Mesendoderm (in vitro differentiated cells): ENCODE measurements around the gene PCNT.

Experiments
- DNase-seq: peaks from one replicate; pipeline ENCODE4 v3.0.0; 2013
- H2AK5ac ChIP-seq: 2 replicates; pipeline ENCODE4 v1.6.1; 2013; ENCODE audit warnings: low read length, inconsistent platforms
- H2BK120ac ChIP-seq: 2 replicates; pipeline ENCODE4 v1.6.1; 2013; ENCODE audit warnings: low read depth, mild to moderate bottlenecking, low read length, moderate library complexity, mixed read lengths
- H2BK15ac ChIP-seq: replicated peaks from 2 replicates; pipeline ENCODE4 v1.6.1; 2013; ENCODE audit warnings: low read depth, mild to moderate bottlenecking, moderate library complexity
- H2BK5ac ChIP-seq: 2 replicates; pipeline ENCODE4 v1.6.1; 2013; ENCODE audit warnings: low read length, inconsistent platforms
- H3K18ac ChIP-seq: 2 replicates; pipeline ENCODE4 v1.6.1; 2013; ENCODE audit warnings: mild to moderate bottlenecking, low read length, mixed read lengths
- H3K23ac ChIP-seq: one replicate; pipeline ENCODE4 v1.6.1; 2013; ENCODE audit warnings: low read length
- H3K27ac ChIP-seq: 2 replicates; pipeline ENCODE4 v1.5.1; 2013; ENCODE audit warnings: low read depth, mild to moderate bottlenecking, inconsistent platforms, low read length, moderate library complexity
- H3K27me3 ChIP-seq: 2 replicates; pipeline ENCODE4 v1.6.1; 2013; ENCODE audit warnings: low read length, control low read depth, mild to moderate bottlenecking, inconsistent platforms; ENCODE audit not compliant: insufficient read depth, poor library complexity
- H3K36me3 ChIP-seq: 2 replicates; pipeline ENCODE4 v1.6.1; 2013; ENCODE audit warnings: low read length, inconsistent platforms; ENCODE audit not compliant: control insufficient read depth, insufficient read depth
- H3K4ac ChIP-seq: one replicate; pipeline ENCODE4 v1.6.1; 2013; ENCODE audit warnings: low read depth, mild to moderate bottlenecking, low read length, moderate library complexity
- H3K4me1 ChIP-seq: 2 replicates; pipeline ENCODE4 v1.6.1; 2013; ENCODE audit warnings: low read depth, low read length, inconsistent platforms; ENCODE audit not compliant: control insufficient read depth
- H3K4me2 ChIP-seq: 2 replicates; pipeline ENCODE4 v1.6.1; 2013; ENCODE audit warnings: low read length
- H3K4me3 ChIP-seq: 2 replicates; pipeline ENCODE4 v1.5.1; 2013; ENCODE audit warnings: mild to moderate bottlenecking, low read length
- H3K56ac ChIP-seq: one replicate; pipeline ENCODE4 v1.6.1; 2013; ENCODE audit warnings: low read length
- H3K79me1 ChIP-seq: 2 replicates; pipeline ENCODE4 v1.6.1; 2013; ENCODE audit warnings: low read length, inconsistent platforms
- H3K79me2 ChIP-seq: 2 replicates; pipeline ENCODE4 v1.6.1; 2013; ENCODE audit warnings: mild to moderate bottlenecking, low read length; ENCODE audit not compliant: control insufficient read depth, insufficient read depth
- H3K9ac ChIP-seq: 2 replicates; pipeline ENCODE4 v1.6.1; 2013; ENCODE audit warnings: low read length, inconsistent platforms
- H4K5ac ChIP-seq: one replicate; pipeline ENCODE4 v1.6.1; 2013; ENCODE audit warnings: low read length
- H4K8ac ChIP-seq: one replicate; pipeline ENCODE4 v1.6.1; 2013; ENCODE audit warnings: low read depth, mild to moderate bottlenecking, control low read depth, low read length, moderate library complexity
- WGBS: extraction: QIAGEN DNeasy Blood & Tissue Kit; methylation state at CpG from one replicate; pipeline ENCODE4 v1.1.7; 2013; ENCODE audit warnings: low lambda C conversion rate, missing lambda C conversion rate; ENCODE audit not compliant: insufficient coverage; ENCODE audit errors: extremely low coverage; 5-methylcytosine and 5-hydroxymethylcytosine counted together

Gene PCNT

DNA sequence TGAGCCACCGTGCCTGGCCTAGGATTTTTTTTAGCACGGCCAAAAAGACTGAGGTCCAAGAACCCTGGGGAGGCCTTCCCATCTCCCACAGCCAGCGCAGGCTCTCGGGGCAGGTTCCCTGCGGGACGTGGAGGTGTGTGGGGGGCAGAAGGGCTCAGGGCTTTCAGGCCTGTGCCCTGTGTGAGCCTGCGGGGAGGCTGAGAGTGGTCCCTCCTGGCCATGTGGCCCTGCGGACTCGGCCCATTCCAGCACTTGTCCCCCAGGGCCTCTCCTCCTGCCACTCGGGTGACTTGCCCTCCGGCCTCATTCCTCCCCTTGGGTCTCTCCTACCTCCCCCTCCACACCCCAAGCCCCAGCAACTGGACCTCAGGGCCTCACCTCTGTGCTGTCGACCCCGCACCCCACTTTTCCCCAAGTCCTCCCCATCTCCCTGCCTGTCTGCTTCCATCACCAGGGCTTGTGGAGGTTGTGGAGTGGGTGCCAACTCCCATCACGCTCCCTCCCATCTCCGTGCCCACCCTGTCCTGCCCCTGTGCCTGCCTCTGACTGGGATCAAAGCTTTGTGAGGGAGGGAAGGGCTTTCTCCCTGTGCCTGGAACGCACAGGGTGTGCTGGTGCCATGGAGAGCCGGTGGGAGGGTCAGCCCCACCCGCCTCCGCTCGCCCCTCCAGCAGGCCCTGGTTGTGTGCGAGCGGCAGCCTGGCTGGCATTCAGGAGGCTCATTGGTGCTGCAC is 102.5 kb downstream of the PCNT start:
- H3K4ac ChIP-seq = no peak overlapping the region
- H2AK5ac ChIP-seq = no peak overlapping the region
- H2BK5ac ChIP-seq = no peak overlapping the region
- no peak overlapping the region for H3K9ac ChIP-seq
- no peak overlapping the region for H3K4me3 ChIP-seq
- H3K79me1 ChIP-seq = no peaks in the 10 kb centered on the region
- H3K56ac ChIP-seq = no peak overlapping the region
- H2BK120ac ChIP-seq = no peak overlapping the region
- no peak for DNase-seq
- H4K8ac ChIP-seq = no peak overlapping the region
- H3K4me2 ChIP-seq = no peak overlapping the region
- no peak overlapping the region for H3K23ac ChIP-seq
- peaks cover 3% of the 10 kb centered on the region for H3K36me3 ChIP-seq
- WGBS = no CpG with 5 or more reads among the region's 22 CpGs
- no peaks in the 10 kb centered on the region for H3K27me3 ChIP-seq
- no peak overlapping the region for H2BK15ac ChIP-seq
- H3K79me2 ChIP-seq = no peaks in the 10 kb centered on the region
- H3K18ac ChIP-seq = no peak overlapping the region
- no peak overlapping the region for H4K5ac ChIP-seq
- H3K27ac ChIP-seq = no peak overlapping the region
- no peaks in the 10 kb centered on the region for H3K4me1 ChIP-seq

DNA sequence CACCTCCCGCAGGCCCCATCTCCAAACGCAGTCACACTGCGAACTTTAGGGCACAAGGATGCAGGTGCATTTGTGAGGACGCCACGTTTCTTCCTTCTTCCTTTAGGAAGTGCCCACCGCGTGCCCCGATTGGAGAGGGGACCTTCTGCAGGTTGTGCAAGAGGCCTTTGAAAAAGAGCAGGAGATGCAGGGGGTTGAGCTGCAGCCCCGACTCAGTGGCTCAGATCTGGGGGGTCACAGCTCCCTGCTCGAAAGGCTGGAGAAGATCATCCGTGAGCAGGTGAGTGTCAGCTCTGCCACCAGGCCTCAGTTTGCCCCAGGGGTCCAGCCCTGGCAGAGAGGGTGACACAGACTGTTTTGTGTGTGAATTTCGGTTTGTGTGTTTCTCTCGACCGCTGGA is 103.6 kb downstream of the PCNT start:
- Histone ChIP-seq H3K36me3 (peaks cover 6% of the 10 kb centered on the region), H2BK15ac (no peak overlapping the region), H4K5ac (no peak overlapping the region), H4K8ac (no peak overlapping the region), H3K4me3 (no peak overlapping the region), H3K27ac (no peak overlapping the region), H3K56ac (no peak overlapping the region), H3K23ac (no peak overlapping the region), H2AK5ac (no peak overlapping the region), H3K27me3 (no peaks in the 10 kb centered on the region), H2BK120ac (no peak overlapping the region), H3K9ac (no peak overlapping the region), H3K4me2 (no peak overlapping the region), H3K18ac (no peak overlapping the region), H3K4me1 (no peaks in the 10 kb centered on the region), H2BK5ac (no peak overlapping the region), H3K79me2 (no peaks in the 10 kb centered on the region), H3K4ac (no peak overlapping the region), H3K79me1 (no peaks in the 10 kb centered on the region)
- no peak for DNase-seq
- WGBS = no CpG with 5 or more reads among the region's 14 CpGs

DNA sequence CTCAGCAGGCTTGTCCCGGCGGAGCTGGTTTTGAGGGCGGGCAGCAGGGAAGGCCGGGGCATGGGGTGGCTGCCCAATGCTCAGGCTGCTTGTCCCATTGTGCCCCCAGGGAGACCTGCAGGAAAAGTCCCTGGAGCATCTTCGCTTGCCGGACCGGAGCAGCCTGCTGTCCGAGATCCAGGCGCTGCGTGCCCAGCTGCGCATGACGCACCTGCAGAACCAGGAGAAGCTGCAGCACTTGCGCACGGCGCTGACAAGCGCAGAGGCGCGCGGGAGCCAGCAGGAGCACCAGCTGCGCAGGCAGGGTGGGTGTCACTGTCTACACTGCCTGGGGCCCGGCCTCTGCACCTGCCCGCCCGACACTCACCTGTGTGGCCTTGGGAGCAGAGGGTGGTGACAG is 104.3 kb downstream of the PCNT start:
- Histone ChIP-seq H2BK120ac (no peak overlapping the region), H3K27ac (no peak overlapping the region), H2BK5ac (no peak overlapping the region), H3K4me3 (no peak overlapping the region), H4K8ac (no peak overlapping the region), H2BK15ac (no peak overlapping the region), H3K36me3 (peaks cover 6% of the 10 kb centered on the region), H3K4me2 (no peak overlapping the region), H3K4ac (no peak overlapping the region), H3K27me3 (no peaks in the 10 kb centered on the region), H3K79me1 (no peaks in the 10 kb centered on the region), H4K5ac (no peak overlapping the region), H3K23ac (no peak overlapping the region), H3K79me2 (no peaks in the 10 kb centered on the region), H2AK5ac (no peak overlapping the region), H3K4me1 (no peaks in the 10 kb centered on the region), H3K18ac (no peak overlapping the region), H3K9ac (no peak overlapping the region), H3K56ac (no peak overlapping the region)
- no peak for DNase-seq
- no CpG with 5 or more reads among the region's 23 CpGs for WGBS

DNA sequence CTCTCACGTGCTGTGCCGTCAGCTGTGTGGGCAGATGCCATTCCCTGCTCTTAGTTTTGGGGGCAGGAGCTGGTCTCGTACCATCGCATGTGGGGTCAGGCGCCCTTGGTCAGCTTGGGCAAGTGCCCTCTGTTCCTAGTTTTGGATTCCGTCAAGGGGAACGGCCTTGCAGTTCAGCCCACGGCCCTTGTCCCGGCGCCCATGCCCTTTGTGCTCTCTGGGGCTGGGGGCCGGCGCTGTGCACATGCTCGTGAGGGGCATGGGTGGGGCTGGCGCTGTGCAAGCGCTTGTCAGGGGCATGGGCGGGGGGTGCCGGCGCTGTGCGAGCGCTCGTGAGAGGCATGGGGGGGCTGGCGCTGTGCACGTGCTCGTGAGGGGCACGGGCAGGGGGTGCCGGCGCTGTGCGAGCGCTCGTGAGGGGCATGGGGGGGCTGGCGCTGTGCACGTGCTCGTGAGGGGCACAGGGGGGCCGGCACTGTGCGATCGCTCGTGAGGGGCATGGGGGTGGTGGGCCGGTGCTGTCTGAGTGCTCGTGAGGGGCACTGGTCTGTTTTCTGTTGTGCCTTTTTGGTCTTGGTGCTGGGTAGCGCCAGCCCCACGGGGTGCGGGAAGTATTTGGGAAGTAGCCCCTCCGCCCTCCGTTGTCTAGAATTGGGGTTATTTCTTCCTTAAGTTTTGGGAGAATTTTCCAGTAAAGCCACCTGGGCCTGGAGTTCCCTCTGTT is 105.2 kb downstream of the PCNT start:
- WGBS = no CpG with 5 or more reads among the region's 44 CpGs
- Histone ChIP-seq H4K5ac (no peak overlapping the region), H3K56ac (no peak overlapping the region), H3K4me3 (no peak overlapping the region), H4K8ac (no peak overlapping the region), H3K79me2 (no peaks in the 10 kb centered on the region), H3K4me1 (no peaks in the 10 kb centered on the region), H3K4ac (no peak overlapping the region), H3K79me1 (no peaks in the 10 kb centered on the region), H3K23ac (no peak overlapping the region), H2BK120ac (no peak overlapping the region), H3K4me2 (no peak overlapping the region), H2BK5ac (no peak overlapping the region), H3K27ac (no peak overlapping the region), H3K18ac (no peak overlapping the region), H3K36me3 (peaks cover 6% of the 10 kb centered on the region), H3K27me3 (no peaks in the 10 kb centered on the region), H2BK15ac (no peak overlapping the region), H2AK5ac (no peak overlapping the region), H3K9ac (no peak overlapping the region)
- DNase-seq = no peak

DNA sequence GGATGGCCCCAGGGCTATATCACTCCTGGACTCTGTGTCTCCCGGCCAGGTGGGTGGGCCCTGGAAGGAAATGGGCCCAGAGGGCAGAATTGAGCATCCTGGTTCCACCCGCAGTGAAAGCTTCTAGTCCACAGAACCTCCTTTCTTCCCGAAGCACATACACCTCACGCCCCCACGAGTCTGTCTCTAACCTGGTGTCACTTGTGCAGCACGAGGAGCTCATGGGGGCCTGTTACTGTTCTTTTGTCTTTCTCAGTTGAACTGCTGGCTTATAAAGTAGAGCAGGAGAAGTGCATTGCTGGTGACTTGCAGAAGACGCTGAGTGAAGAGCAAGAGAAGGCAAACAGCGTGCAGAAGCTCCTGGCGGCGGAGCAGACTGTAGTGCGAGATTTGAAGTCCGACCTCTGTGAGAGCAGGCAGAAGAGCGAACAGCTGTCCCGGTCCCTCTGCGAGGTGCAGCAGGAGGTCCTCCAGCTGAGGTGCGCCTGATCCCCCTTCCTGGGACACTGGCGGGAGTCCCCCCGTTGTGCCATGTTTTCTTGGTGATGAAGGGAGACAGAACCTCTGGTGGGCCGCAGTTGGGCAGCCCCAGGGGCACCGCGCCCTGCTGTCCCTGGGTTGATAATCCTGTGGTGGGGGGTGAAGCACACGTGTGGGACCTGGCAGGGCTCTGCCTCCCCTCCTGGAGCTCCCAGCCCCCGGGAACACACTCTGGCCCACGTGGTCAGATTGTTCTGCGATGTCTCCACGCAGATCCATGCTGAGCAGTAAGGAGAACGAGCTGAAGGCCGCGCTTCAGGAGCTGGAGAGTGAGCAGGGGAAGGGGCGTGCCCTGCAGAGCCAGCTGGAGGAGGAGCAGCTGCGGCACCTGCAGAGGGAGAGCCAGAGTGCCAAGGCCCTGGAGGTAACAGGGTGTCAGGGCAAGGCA is 106.1 kb downstream of the PCNT start:
- H3K27me3 ChIP-seq = no peaks in the 10 kb centered on the region
- no peak overlapping the region for H4K5ac ChIP-seq
- H2BK15ac ChIP-seq = no peak overlapping the region
- no peak for DNase-seq
- H2BK5ac ChIP-seq = no peak overlapping the region
- no peak overlapping the region for H3K9ac ChIP-seq
- H3K79me2 ChIP-seq = no peaks in the 10 kb centered on the region
- H3K79me1 ChIP-seq = peaks cover 1% of the 10 kb centered on the region
- no peak overlapping the region for H3K4me2 ChIP-seq
- H3K4me3 ChIP-seq = no peak overlapping the region
- H3K36me3 ChIP-seq = peaks cover 6% of the 10 kb centered on the region
- H3K18ac ChIP-seq = no peak overlapping the region
- no peak overlapping the region for H2BK120ac ChIP-seq
- H3K27ac ChIP-seq = no peak overlapping the region
- H4K8ac ChIP-seq = no peak overlapping the region
- WGBS = no CpG with 5 or more reads among the region's 31 CpGs
- no peak overlapping the region for H3K23ac ChIP-seq
- H3K4me1 ChIP-seq = no peaks in the 10 kb centered on the region
- H3K4ac ChIP-seq = no peak overlapping the region
- H3K56ac ChIP-seq = no peak overlapping the region
- H2AK5ac ChIP-seq = no peak overlapping the region
